VCaP (cell line): ENCODE data around the gene GALNT18.

Experiments
- H3K27ac ChIP-seq: fragments of 450-650 bp; 2 replicates; pipeline ENCODE4 v1.5.1; 2017
- TF ChIP-seq, protein P1 (sequence below): fragments of 450-650 bp; conservative IDR thresholded peaks from 2 replicates; pipeline ENCODE4 v1.5.1; 2017; ENCODE audit warnings: mild to moderate bottlenecking, moderate library complexity

GALNT18 gene

DNA sequence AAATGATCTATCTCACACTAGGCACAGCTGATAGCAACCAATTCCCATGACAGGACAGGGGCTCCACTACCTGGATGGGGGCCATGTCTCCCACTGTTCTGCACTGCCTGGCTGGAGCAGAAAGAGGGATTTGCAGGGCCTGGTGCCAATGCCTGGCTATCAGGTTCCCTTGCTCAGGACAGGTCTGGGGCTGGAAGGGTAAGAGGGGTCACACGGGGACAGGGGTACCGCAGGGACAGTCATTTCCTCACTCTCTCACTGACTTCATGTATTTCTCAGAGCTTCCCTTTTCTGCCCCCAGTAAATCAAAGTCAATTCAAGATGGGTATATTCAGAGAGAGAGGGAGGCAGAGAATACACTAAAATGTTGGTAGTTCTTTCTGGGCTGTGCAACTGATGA is 149.7 kb downstream of the GALNT18 start:
- TF ChIP-seq, protein P1, sequence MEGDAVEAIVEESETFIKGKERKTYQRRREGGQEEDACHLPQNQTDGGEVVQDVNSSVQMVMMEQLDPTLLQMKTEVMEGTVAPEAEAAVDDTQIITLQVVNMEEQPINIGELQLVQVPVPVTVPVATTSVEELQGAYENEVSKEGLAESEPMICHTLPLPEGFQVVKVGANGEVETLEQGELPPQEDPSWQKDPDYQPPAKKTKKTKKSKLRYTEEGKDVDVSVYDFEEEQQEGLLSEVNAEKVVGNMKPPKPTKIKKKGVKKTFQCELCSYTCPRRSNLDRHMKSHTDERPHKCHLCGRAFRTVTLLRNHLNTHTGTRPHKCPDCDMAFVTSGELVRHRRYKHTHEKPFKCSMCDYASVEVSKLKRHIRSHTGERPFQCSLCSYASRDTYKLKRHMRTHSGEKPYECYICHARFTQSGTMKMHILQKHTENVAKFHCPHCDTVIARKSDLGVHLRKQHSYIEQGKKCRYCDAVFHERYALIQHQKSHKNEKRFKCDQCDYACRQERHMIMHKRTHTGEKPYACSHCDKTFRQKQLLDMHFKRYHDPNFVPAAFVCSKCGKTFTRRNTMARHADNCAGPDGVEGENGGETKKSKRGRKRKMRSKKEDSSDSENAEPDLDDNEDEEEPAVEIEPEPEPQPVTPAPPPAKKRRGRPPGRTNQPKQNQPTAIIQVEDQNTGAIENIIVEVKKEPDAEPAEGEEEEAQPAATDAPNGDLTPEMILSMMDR, result no peak
- H3K27ac ChIP-seq, result no peak overlapping the region

DNA sequence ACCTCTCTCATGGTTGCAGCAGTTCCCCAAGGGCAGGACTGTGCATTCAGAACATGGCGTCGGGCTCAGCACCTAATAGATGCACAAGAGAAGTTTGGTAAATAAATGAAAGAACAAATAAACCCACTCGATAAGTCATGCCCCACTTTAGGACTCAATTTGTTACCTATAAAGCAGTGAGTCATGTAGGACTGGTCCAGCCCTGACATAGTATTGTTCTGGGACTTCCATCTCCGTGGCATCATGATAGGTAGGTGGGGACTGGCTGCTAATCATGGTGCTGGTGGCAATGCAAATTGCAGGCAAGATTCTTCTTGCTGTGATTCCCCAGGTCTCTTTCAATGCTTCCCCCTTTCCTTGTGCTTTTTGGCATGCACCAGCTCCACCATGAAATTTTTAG is 150.6 kb downstream of the GALNT18 start:
- H3K27ac ChIP-seq, result no peak overlapping the region
- TF ChIP-seq, protein P1, result no peak

DNA sequence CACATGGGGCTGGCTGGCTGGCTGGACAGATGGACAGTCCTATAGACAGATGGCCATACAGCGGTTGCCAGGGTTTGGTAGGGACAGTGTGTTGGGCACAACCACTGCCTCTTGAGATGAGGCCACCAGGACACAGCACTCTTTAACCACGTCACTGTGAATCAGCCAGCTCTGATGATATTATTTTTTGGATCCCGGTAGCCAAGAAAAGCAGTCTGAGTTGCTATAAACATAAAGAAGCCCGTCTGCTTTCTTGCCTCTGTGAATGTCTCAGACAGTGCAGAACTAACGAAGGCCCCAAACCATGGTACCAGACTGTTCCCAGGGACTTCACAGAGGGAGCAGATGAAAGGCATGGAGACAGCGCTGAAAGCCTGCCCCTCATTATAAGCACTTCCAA is 152.9 kb downstream of the GALNT18 start:
- TF ChIP-seq, protein P1, result no peak
- H3K27ac ChIP-seq, result no peak overlapping the region

DNA sequence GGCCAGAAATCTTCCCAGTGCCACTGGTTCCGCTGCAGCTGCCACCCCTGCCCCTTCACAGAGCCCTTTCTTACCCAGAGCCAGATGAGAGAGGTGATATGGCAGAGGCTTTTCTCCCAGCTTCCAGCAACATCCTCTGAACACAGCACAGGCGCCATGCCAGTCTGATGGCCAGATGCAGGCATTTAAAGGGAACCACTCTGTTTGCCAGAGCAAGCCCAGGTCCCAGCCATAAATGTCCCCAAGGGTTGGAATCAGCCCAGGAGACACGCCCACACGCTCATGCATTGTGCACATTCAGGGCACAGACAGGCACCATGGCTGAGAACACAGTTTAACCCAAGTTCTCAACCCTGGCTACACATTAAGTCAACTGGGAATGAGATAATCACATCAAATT is 154.5 kb downstream of the GALNT18 start:
- TF ChIP-seq, protein P1, result no peak
- H3K27ac ChIP-seq, result no peak overlapping the region

DNA sequence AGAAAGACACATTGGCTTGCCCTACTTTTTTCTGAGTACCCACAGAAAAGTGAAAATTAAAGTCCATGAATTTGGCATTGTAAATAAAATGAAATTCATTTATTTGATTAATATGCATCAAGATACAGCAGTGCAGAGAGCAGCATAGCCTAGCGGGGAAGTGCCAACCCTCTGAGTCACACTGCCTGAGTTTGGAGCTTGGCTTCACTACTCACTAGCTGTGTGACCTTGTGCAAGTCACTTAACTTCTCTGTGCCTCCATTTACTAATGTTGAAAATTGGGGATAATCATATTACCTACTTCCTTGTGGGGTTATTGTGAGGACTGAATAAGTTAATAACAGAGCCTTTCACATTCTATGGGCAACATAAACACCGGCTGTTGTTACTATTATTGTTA is 157.2 kb downstream of the GALNT18 start:
- TF ChIP-seq, protein P1, result no peak
- no peak overlapping the region for H3K27ac ChIP-seq

DNA sequence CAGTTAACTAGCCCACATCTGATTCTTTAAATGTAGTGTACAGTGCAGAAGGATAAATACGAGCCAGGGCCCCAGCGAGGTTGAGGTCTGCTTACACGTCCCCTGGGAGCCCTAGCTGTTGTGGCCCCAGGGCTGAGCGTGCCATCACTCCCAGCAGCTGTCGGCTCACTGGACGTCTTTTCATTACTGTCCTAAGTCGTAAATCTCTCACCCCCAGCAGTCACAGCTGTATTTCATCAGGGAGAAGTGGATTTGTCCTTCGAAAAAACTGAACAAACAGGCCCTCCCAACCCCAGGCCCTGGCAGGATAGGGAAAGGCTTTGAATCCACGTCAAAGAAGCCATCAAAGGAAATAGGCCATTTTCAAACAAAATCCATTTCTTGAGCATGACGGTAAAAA is 158.4 kb downstream of the GALNT18 start:
- TF ChIP-seq, protein P1, result no peak
- no peak overlapping the region for H3K27ac ChIP-seq

DNA sequence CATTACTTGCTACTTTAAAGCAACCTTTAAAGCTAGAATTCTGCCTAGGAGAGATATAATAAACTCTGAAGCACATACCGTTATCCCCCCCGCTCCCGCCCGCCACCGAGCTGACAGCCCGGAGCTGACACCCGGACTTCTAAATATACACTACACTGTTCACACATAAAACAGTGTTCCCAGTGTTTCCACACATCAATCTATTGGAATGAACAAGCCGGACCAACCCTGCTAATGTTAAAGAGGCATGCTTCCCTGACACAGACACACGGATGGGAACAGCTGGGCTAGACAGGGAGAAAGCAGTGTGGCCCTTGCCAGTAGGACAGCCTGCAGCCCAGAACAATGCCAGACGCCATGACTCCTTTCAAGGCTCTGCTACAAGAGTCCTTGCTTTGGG is 160.3 kb downstream of the GALNT18 start:
- TF ChIP-seq, protein P1, result no peak
- H3K27ac ChIP-seq, result no peak overlapping the region

DNA sequence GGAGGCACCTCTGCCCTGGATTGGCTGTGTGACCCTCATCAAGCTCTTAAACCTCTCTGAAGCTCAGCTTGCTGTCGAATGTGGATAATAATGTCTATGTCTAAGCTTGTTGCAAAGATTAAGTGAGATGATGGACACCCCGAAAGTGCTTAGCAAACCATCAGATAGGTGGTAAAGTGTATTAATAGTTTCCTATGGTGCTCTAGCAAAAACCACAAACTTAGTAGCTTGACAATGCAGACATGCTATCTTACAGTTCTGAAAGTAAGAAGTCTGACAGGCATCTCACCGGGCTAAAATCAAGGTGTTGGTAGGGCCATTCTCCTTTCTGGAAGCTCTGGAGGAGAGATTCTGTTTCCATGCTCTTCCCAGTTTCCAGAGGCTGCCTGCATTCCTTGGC is 162.2 kb downstream of the GALNT18 start:
- no peak overlapping the region for H3K27ac ChIP-seq
- TF ChIP-seq, protein P1, result no peak
